HG02678 (cell line): ENCODE data around the gene TIMP2.
"Not testable (repeated sequence)": the region's sequence is repeated elsewhere in the genome, so short reads cannot be mapped to it uniquely, and the experiment has no call there.

ENCODE experiments used
- ATAC-seq: cut with Tn5 transposase; IDR thresholded peaks from one replicate; pipeline ENCODE4 v1.9.1; 2021; ENCODE audit warnings: mild to moderate bottlenecking, moderate library complexity; ENCODE audit not compliant: unreplicated experiment

TIMP2 gene

GRCh38 chr17:78957128-78957527 lies 31.9 kb upstream of the TIMP2 start:
- no peak for ATAC-seq

DNA sequence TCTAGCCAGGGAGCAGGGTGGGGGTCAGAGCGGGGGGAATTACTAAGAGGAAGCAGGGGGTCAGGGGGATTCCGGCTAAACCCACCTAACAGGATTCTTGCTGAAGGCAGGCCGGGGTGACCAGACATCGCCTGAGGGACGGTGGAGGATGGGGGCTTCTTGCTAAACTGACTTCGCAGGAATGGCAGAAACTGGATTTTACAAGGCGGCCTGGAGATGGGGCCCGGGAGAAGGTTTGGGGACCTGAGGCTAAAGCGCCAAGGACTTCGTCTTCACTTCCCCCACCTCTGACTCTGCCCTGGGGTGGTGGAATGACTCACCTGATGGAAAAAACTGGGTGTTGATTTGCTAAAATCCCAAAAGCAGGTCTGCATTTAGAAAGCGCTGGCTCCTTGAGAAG lies 31.1 kb upstream of the TIMP2 start:
- ATAC-seq = no peak

- no peak for ATAC-seq
Observed at GRCh38 chr17:78954684-78955083, 29.5 kb upstream of the TIMP2 start.

- ATAC-seq = no peak
Observed at GRCh38 chr17:78953356-78954350, 28.5 kb upstream of the TIMP2 start.

- no peak for ATAC-seq
Observed at GRCh38 chr17:78952706-78953105, 27.5 kb upstream of the TIMP2 start.

DNA sequence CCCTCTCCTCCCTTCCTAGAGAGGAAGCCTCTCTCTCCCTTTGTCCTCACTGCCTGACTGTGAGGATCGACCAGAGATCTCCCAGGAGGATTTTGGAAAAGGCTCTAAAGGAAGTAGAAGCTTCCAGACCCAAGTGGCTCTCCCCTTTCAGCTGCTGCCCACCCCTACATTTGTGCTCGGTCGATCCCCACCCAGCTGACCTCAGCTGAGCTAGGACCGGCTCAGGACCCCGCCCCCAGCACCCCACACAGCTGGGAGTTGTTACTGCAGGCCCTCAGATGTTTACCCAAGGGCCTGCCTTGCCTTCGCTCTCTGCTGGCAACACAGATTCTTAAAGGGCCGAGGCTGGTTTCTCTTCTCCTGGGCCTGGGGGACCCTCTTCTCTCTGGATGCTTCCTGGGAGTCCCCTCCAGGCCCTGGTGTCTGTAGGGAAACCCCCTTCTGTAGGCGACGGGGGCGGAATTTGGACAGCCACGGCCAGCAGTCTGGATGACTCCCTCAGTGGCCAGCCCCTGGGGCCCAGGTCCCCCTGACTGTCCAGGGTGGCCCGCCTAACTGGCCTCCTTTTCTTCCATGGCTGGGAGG lies 26.9 kb upstream of the TIMP2 start:
- ATAC-seq = no peak

GRCh38 chr17:78950870-78951269 lies 25.7 kb upstream of the TIMP2 start:
- ATAC-seq = no peak

GRCh38 chr17:78947235-78948149 lies 22.3 kb upstream of the TIMP2 start:
- ATAC-seq = no peak

GRCh38 chr17:78946631-78947030 lies 21.4 kb upstream of the TIMP2 start:
- ATAC-seq = no peak

DNA sequence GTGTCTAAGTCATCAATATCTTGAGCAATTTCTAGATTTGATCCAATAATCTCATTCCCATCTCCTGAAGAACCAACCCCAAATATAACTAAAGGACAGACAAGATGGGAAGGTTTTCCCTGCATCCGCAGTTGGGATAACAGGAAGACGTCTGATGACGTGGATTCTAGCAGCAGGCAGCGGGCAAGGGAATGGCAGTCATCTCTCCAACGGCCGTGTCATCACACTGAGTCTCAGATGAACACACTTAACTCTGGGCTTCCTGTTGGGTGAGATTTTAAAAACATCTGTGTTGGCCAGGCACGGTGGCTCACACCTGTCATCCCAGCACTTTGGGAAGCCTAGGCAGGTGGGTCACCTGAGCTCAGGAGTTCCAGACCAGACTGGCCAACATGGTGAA lies 20.9 kb upstream of the TIMP2 start:
- ATAC-seq = no peak

DNA sequence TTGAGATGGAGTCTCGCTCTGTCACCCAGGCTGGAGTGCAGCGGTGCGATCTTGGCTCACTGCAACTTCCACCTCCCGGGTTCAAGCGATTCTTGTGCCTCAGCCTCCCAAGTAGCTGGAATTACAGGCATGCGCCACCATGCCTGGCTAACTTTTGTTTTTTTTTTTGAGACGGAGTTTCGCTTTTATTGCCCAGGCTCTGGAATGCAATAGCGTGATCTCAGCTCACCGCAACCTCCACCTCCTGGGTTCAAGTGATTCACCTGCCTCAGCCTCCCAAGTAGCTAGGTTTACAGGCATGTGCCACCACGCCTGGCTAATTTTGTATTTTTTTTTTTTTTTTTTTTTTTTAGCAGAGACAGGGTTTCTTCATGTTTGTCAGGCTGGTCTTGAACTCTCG lies 20.3 kb upstream of the TIMP2 start:
- ATAC-seq = not testable (repeated sequence)

GRCh38 chr17:78944956-78945355 lies 19.8 kb upstream of the TIMP2 start:
- ATAC-seq = no peak

GRCh38 chr17:78944026-78944425 lies 18.8 kb upstream of the TIMP2 start:
- no peak for ATAC-seq

GRCh38 chr17:78940708-78941107 lies 15.5 kb upstream of the TIMP2 start:
- ATAC-seq = no peak

GRCh38 chr17:78940258-78940657 lies 15.1 kb upstream of the TIMP2 start:
- ATAC-seq = no peak

- no peak for ATAC-seq
Observed at GRCh38 chr17:78939615-78940014, 14.4 kb upstream of the TIMP2 start.

- ATAC-seq = no peak
Observed at GRCh38 chr17:78937561-78937960, 12.4 kb upstream of the TIMP2 start.

GRCh38 chr17:78935419-78936323 lies 10.5 kb upstream of the TIMP2 start:
- no peak for ATAC-seq

DNA sequence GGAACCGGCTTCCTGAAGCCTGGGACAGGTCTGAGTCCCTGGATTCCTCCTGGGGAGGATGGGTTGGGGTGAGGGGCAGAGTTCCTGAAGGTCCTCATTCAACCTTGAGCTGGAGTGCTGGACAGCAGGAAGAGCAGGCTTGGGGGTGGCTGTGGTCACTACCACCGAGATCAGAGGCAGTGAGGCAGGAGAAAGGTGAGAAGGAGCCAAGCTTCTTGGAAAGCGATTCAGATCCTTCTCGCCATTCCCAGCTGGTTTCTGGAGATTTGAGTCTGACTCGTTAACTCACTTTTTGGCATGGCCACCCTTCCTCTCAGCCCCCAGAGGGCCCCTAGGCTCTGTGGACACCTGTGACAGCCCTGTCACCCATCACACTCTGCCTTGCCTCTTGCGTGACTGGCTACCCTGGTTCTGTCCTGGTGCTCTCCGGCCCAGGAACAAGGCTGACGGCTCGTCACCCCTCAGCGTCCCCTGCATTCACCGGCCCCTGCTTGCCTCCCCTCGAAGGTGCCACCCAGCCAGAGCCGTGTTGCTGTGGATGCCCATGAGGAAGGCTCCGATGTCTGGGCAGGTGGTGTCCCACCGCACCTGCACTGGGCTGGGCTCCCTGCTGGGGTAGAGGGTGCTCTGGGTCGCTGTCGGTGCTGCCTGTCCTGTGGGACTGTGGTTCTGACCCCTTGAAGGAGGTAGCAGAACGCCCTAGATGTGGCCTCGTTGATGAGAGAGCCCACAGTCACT lies 9.7 kb upstream of the TIMP2 start:
- ATAC-seq = no peak
